HG03565 (cell line): Measurements from ENCODE around the gene VEPH1.

ENCODE experiments used
- ATAC-seq: cut with Tn5 transposase; IDR thresholded peaks from one replicate; pipeline ENCODE4 v1.9.1; 2021; ENCODE audit warnings: mild to moderate bottlenecking, moderate library complexity; ENCODE audit not compliant: unreplicated experiment

The VEPH1 gene

DNA sequence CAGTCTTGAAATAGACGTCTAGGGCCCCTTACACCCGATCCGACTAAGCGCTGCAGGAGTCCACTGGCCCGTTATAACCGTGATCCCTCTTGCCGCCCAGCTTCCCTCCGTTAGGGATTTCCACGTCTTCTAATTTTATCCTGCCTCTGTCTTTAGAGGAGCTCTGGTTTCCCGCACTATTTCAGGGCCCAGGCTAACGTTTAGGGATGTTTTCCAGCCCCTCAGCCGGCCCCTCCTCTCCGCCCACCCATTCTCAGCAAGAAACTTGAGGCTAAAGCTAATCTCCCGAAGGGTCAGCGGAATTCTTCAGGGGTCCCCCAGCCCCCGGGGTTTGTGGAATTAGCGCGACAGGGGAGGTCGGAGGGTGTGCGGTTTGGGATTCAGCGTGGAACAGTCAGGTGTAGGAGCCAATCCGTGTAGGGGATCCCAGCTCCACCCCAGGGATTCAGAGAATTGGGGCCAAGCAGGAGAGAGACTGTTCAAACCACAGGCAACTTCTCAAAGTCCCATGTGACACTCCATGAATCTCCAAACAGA lies 65.0 kb downstream of the VEPH1 start:
- no peak for ATAC-seq

- no peak for ATAC-seq
Measured at GRCh38 chr3:157436583-157437291, 66.5 kb downstream of the VEPH1 start, which contains the start of gene PTX3. TSS of gene PTX3 (plus strand) at chr3:157436850. CDS start at chr3:157436934, 84 bp downstream.

GRCh38 chr3:157429708-157430107 lies 73.5 kb downstream of the VEPH1 start:
- peak; percentile 54 for ATAC-seq

DNA sequence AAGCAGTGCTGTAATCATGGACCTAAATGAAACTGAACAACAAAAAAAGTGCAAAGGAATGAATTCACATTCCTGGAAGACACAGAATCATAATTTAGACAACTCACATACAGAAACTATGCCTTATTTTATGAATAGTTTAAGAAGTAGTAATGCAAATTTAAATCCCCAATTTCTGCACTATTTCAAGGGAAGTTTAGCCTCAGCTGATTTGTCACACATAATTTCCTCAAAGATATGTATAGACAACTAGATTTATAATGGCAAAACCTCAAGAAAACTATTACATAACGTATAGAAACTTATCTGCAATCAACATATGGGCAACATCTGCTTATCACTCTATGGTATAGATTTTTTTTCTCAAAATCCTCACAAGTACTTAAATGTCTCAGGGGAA lies 74.4 kb downstream of the VEPH1 start:
- ATAC-seq: no peak

DNA sequence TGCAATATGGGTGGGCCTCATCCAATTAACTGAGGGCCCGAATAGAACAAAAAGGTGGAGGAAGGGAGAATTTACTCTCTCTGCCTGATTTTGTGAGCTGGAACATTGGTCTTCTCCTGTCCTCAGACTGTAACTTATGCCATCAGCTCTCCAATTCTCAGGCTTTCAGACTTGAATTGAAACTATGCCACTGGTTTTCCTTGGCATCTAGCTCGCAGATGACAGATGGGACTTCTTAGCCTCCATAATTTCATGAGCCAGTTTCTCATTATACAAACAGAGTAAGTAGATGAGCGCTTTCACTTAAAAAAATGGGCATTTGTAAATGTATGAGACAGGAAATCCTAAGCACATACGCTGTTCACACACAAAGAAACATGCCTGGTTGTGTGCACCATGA lies 75.3 kb downstream of the VEPH1 start:
- no peak for ATAC-seq

DNA sequence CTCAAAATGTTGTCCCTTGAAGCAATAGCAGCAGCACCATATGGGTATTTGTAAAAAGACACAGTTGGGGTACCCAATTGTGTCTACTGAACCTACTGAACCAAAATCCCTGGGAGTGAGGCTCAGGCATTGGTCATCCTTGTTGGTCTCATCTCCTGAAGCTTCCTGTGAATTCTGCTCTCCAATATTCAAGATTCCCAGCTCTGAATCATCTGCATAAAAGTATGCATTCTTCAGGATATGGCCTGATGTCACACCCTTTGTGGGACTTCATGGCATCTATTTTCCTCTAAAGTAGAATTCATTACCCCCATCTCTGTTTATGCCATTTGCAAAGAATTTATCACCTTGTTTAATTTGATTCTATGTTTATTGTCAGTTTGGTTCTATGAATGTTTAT lies 79.9 kb downstream of the VEPH1 start:
- no peak for ATAC-seq

DNA sequence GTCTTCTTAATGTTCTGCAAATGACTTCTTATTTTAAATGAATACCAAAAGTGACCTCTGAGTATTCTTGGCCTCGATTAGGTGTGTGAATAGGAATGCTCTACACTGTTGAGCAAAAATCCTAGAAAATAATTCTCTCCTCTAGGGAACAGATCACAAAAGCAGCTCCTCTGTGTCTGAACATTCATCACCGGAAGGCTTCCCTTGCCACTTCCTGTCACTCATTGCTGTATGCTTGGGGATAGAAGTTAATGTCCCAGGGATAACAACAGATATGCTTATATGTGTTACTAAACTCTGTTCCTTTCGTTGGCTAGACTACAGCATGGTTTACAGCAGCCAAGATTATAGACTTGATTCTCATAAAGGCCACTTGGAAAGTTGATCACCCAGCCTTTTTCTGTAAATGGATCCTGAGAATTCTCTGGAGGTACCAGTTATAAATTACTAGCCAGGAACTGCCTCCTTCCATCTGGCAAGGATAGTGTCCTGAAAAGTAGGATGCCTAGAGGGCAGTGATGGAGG lies 82.5 kb downstream of the VEPH1 start:
- ATAC-seq: no peak

GRCh38 chr3:157418104-157418503 lies 85.1 kb downstream of the VEPH1 start:
- no peak for ATAC-seq

- no peak for ATAC-seq
Measured at GRCh38 chr3:157417247-157417646, 86.0 kb downstream of the VEPH1 start.

DNA sequence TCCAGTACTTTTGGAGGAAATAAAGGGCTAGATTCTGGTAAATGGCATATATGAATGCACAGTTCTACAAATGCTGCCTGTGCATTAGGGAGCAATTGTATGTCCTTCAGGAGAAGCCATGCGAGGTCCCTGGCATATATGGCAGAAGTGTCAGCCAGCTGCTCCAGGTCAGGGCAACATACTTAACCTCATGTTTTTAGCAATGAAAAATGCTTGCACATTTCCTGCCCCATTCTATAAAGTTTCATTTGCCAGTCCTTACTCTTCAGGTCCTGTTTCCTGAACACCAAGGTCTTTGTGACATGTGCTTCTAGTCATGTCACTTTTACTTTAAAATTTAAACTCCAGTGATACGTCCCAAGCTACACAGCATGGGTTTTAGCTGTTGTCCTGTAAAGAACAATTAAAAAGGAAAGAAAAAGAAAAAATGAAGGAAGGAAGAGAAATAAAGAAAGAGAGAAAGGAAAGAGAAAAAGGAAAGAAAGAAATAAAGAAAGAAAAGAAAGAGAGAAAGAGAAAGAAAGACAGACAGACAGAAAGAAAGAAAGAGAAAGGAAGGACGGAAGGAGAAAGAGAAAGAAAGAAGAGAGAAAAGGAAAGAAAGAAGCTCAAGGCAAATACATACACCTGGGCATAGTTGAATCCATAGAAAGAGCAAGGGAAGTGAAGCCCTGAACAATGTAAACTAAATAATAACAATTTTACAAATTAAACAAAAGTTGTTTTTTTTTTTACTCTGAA lies 86.7 kb downstream of the VEPH1 start:
- ATAC-seq: no peak

GRCh38 chr3:157414861-157415260 lies 88.4 kb downstream of the VEPH1 start:
- ATAC-seq: no peak

GRCh38 chr3:157412323-157412855 lies 90.8 kb downstream of the VEPH1 start:
- no peak for ATAC-seq

GRCh38 chr3:157410945-157411344 lies 92.3 kb downstream of the VEPH1 start:
- no peak for ATAC-seq

DNA sequence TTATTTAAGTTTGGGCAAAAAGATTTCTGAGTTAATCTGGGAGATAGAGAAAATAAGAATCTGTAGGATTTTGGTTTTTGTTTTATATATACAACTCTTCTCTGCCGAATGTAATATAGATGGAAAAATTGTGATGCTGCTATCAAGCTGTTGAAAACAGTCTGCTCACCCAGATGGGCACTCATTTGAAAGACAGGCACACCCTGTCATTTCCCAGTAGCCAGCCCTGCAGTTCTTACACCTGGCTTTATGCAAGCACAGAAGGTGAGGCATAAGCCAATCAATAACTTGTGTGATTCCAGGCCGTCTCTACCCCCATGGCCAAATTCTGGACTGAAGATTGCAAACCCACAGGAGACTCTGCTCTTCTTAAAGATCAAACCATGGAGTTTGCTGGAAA lies 93.7 kb downstream of the VEPH1 start:
- ATAC-seq: no peak

GRCh38 chr3:157408499-157409149 lies 94.6 kb downstream of the VEPH1 start:
- no peak for ATAC-seq

DNA sequence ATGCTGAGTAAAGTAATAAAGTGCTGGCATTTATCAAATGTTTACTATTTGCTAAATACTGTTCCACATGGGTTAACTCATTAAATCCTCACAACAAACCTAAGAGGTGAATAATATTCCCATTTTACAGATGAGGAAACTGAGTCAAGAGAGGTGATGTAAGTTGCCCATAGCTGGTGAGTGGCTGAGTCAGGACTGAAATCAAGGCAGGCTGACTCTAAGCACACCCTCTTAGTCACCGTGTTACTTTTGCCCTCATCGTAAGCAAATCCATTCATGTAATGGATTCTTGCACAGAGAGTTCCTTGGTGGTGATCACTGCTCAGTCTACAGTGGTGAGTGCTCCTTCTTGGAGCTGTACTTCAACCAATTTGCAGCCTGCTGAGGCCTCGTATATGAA lies 95.4 kb downstream of the VEPH1 start:
- no peak for ATAC-seq

DNA sequence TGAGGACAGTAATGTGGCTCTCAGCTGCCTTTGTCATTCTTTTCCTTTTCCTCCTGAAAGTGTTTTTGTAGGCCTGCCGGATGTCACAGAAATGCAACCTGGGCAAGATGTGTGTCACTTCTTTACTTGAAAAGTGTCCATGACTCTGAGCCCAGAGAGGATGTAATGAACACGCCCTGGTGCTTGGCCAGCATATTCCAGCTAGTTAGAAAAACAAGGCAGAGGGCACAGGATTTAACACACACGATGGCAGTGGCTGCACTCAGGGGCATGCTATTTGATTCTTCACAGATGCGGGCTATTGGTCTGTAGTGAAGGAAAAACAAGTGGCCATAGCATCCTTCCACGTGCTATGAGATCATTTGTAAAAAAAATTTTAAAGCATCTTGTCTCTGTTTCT lies 96.8 kb downstream of the VEPH1 start:
- ATAC-seq: no peak

- no peak for ATAC-seq
Measured at GRCh38 chr3:157405457-157405856, 97.8 kb downstream of the VEPH1 start.

DNA sequence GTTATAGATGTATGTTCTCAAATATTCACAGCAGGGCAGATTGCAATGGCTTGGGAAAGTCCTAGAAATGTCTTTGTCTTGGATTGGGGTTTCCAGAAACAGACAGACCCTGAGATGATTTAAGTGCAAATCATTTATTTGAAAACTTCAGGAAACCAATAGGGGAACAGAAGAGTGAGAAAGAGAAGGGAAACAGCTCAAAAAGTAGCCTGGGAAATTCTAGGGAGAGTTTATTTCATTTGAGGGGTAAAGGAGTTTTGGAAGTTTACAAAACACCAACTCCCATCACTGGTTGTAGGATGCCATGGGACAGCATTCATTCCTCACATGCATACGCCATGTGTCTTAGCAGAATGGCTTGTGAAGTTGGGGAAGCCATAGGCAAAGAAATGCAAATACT lies 98.8 kb downstream of the VEPH1 start:
- ATAC-seq: no peak

GRCh38 chr3:157398598-157398997 lies 104.6 kb downstream of the VEPH1 start:
- no peak for ATAC-seq

DNA sequence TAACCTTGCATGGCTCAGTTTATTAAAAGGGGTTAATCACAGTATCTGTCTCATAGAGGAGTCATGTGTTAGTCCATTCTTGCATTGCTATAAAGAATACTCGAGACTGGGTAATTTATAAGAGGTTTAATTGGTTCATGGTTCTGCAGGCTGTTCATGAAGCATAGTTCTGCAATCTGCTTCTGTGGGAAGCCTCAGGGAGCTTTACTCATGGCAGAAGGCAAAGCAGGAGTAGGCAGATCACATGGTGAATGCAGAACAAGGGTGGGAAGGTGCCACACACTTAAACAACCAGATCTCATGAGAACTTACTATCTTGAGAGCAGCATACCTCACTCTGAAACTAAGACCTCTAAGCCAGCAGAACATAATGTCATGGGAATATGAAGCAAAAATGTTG lies 108.8 kb downstream of the VEPH1 start:
- no peak for ATAC-seq
